ENCODE data around the gene CALML4. TPM values are rescaled to one million over a fixed set of nuclear protein-coding genes. Genes with fewer than 3 reads are reported as not detected.
"Not testable (repeated sequence)": the region's sequence is repeated elsewhere in the genome, so short reads cannot be mapped to it uniquely, and the experiment has no call there.

Gene CALML4
- total and polyA plus RNA-seq, 12 donors, result 0.28 to 5.9 (median 0.86) TPM

GRCh38 chr15:68224108-68224507, 19.0 kb upstream of the CALML4 start:
- peaks cover 6 to 16% (median 9%) of the 10 kb centered on the region in 9 donors for H3K4me1 ChIP-seq
- DNase-seq (no peak), ATAC-seq (no peak)
- H3K9me3 ChIP-seq, result no peaks in the 10 kb centered on the region
- no peak overlapping the region for H3K27ac ChIP-seq
- no peak for TF ChIP-seq CTCF (IDR thresholded peaks at IDR 0.05)
- 64 to 78% methylated on average over 3 of the region's 3 CpGs for WGBS, 2 donors
- no peaks in the 10 kb centered on the region for H3K36me3 ChIP-seq
- intact Hi-C loops (cut with DNase I), result no loop called here
- H3K27me3 ChIP-seq, result no peaks in the 10 kb centered on the region
- no peak overlapping the region for H3K4me3 ChIP-seq

- no peaks in the 10 kb centered on the region for H3K9me3 ChIP-seq
- no peaks in the 10 kb centered on the region for H3K27me3 ChIP-seq
- H3K36me3 ChIP-seq, result peaks cover 0 to 4% (median 0%) of the 10 kb centered on the region in 9 donors
- TF ChIP-seq CTCF (IDR thresholded peaks at IDR 0.05), result no peak
- intact Hi-C loops (cut with DNase I), result no loop called here
- WGBS, 2 donors, result 97% methylated on average over 6 of the region's 6 CpGs
- DNase-seq, result no peak
- no peak for ATAC-seq
- peaks cover 0 to 6% (median 2%) of the 10 kb centered on the region in 9 donors for H3K4me1 ChIP-seq
- H3K27ac ChIP-seq, result no peak overlapping the region
- H3K4me3 ChIP-seq, result no peak overlapping the region
Observed at GRCh38 chr15:68223171-68223570, 18.0 kb upstream of the CALML4 start.

GRCh38 chr15:68222432-68222743, 17.3 kb upstream of the CALML4 start:
- DNase-seq; H3K36me3 ChIP-seq; H3K27me3 ChIP-seq; ATAC-seq; H3K27ac ChIP-seq; H3K4me1 ChIP-seq; intact Hi-C loops (cut with DNase I); H3K4me3 ChIP-seq; H3K9me3 ChIP-seq: not testable (repeated sequence)
- 91 to 96% methylated on average over 17 to 18 of the region's 18 CpGs for WGBS, 2 donors

GRCh38 chr15:68221530-68222431, 16.6 kb upstream of the CALML4 start:
- H3K4me1 ChIP-seq; H3K9me3 ChIP-seq; H3K27me3 ChIP-seq; intact Hi-C loops (cut with DNase I); DNase-seq; H3K4me3 ChIP-seq; ATAC-seq; H3K27ac ChIP-seq: not testable (repeated sequence)
- 87 to 91% methylated on average over 51 to 55 of the region's 55 CpGs for WGBS, 2 donors
- peaks cover 0 to 14% (median 0%) of the 10 kb centered on the region in 9 donors for H3K36me3 ChIP-seq

- ATAC-seq (no peak), DNase-seq (no peak)
- Histone ChIP-seq H3K9me3 (no peaks in the 10 kb centered on the region), H3K4me3 (no peak overlapping the region), H3K36me3 (peaks cover 0 to 21% (median 0%) of the 10 kb centered on the region in 9 donors), H3K27ac (no peak overlapping the region), H3K27me3 (no peaks in the 10 kb centered on the region), H3K4me1 (peaks cover 0 to 7% (median 0%) of the 10 kb centered on the region in 9 donors)
- no peak for TF ChIP-seq CTCF (IDR thresholded peaks at IDR 0.05)
- 97 to 99% methylated on average over 6 of the region's 6 CpGs for WGBS, 2 donors
- intact Hi-C loops (cut with DNase I), result no loop called here
Observed at GRCh38 chr15:68220967-68221366, 15.8 kb upstream of the CALML4 start.

All from heart right ventricle (tissue), 16 donors.